Activated CD8-positive, alpha-beta memory T cell treated with anti-CD3 and anti-CD28 coated beads for 24 hours (primary cell): ENCODE measurements around the gene CRX.
"Not testable (repeated sequence)": the region's sequence is repeated elsewhere in the genome, so short reads cannot be mapped to it uniquely, and the experiment has no call there.

Experiments
- DNase-seq: peaks from one replicate; pipeline ENCODE4 v3.0.0-alpha.2; 2020

CRX gene

DNA sequence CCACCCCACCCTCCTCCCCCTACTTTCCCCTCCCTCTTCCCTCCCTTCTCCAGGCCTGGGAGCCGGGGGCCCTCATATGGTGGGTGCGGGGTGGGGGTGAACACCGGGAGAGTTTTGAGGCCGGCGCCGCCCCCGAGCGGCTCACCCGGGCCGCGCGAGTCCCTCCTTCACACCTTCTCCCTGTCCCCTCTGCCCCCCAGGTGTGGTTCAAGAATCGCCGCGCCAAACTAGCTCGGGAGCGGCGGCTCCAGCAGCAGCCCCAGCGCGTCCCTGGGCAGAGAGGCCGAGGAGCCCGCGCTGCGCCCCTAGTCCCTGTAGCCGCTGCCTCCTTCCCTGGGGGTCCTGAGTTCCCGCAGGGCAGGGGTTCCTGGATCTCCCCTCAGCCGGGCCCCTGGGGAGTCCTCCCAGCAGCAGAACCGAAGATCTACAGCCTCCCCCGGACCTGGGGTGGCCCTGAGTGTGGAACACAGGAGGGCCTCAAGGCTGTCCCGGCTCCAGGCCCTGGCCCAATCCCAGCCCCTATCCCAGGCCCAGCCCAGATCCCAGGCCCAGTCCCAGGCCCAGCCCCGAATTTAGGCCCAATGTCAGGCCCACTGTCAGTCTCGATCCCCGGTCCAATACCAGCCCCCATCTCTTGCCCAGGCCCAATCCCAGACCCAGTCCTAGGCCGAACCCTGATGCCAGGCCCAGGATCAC is 39.0 kb downstream of the CRX start:
- no peak for DNase-seq

DNA sequence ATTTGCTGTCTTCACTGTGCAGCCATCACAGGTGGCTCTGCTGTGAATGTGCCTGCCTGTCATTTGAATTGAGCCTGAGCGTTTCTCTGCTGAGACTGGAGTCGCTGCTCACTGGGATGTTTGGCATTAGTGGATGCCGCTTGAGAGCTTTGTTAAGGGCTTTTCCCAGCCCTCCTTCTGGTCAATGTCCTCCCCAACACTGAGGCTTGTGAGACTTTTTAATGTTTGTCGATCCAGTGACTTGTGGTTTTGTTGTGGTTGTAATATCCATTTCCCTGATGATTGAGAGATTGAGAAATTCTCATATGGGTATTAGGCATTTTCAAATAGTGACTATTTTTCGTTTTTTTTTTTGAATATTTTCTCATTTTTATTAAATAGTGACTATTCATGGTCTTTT is 39.9 kb downstream of the CRX start:
- no peak for DNase-seq

GRCh38 chr19:47863514-47863936 is 41.8 kb downstream of the CRX start:
- peak; percentile 97 for DNase-seq

- DNase-seq, result no peak
Measured at GRCh38 chr19:47865166-47865565, 43.4 kb downstream of the CRX start.

DNA sequence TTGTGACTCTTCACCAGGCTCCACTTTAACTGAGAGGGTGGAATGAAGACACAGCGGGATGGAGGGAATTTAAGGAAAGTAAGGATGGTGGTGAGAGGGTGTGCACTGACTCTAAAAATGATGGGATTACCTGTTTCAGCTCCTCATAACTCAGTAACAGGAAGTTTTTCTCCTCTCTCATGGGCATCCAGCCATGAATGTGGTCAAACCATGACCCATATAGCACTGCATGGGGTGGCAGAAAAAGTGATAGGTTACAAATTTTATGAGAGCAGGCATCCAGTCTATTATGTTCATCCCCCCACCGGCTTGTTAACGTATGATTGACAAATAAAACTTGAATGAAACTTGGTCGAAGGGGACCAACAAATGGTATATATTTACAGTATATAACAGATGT is 57.2 kb downstream of the CRX start:
- no peak for DNase-seq

DNA sequence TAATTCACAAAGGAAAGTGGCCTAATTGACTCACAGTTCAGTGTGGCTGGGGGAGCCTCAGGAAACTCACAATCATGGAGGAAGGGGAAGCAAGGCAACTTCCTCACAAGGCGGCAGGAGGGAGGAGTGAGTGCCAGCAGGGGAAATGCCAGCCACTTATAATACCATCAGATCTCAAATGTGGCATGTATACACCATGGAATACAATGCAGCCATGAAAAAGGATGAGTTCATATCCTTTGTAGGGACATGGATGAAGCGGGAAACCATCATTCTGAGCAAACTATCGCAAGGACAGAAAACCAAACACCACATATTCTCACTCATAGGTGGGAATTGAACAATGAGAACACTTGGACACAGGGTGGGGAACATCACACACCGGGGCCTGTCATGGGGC is 57.6 kb downstream of the CRX start:
- DNase-seq, result not testable (repeated sequence)

DNA sequence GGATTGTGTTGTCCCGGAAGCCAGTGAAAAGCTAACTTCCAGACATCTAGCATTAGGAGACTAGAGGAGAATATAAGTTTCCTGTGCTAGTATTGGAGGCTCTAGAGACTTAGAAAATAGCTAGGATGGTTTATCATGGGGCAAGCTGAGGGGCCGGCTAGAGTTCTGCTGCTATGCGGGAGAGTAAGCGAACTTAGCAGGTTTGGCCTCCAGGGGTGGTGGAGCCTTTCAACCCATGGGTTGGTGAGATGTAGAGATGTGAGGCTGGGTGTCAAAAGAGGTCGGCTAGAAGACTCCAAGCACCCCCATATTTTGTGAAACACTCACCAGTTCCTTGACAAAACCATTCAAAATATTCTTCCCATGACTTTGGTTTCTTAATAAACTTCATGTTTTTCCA is 60.0 kb downstream of the CRX start:
- DNase-seq, result no peak

DNA sequence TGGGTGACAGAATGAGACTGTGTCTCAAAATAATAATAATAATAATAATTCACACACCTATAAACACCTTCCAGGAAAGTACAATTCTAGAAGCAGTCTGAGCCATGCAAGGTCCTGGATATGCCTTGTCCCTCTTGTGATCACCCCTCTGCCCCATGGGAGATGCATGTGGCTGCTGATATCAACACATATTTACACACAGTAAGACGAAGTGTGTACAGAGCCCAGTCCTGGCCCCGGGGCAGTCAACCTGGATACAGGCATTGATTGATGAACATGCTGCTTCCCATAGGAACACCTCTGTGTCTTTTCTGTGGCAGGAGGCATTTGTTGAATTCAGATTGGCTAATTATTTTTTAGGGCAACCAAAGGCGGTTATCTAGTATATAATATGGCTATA is 61.2 kb downstream of the CRX start:
- DNase-seq, result no peak

DNA sequence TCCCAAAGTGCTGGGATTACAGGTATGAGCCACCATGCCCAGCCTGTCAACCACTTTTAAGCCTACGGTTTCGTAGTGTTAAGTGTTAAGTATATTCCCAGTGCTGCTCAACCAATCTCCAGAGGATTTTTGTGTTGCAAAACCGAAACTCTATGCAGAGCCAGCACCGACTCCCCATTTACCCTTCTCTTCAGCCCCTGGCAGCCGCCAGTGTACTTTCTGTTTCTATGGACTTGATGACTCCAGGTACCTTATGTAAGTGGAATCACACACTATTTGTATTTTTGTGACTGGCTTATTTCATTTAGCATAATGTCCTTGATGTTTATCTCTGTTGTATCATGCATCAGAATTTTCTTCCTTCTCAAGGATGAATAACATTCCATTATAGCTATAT is 63.3 kb downstream of the CRX start:
- no peak for DNase-seq

DNA sequence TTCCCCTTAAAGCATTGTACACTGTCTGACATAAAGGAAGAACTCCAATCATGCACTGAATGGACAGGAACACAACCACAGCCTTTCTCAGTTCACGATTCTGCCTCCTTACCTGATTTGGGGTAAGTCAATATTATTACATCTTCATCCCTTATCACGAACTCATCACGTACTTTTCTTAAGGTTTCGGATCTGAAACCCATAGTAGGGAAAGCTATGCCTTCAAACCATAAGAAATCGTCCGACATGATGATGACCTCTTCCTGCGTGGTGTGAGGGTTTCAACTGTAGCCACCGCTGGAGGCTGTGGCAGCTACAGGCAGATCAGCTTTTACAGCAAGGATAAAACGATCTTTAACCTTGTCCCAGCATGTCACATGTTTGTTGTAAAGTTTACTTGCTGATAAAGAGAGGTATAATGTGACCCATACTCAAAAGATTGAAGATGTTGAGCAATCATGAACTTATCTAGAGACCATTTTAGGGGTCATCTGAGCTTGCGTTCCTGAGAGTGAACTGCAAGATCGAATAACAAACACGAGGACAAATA is 64.3 kb downstream of the CRX start, which contains the start of gene SULT2A1:
TSS of gene SULT2A1 (minus strand) at position 306 of the 550 bp plus-strand sequence. CDS start at position 248, 58 bp downstream.
- DNase-seq, result no peak

- no peak for DNase-seq
Measured at GRCh38 chr19:47890865-47891621, 69.3 kb downstream of the CRX start.

GRCh38 chr19:47891622-47891922 is 69.8 kb downstream of the CRX start:
- no peak for DNase-seq

DNA sequence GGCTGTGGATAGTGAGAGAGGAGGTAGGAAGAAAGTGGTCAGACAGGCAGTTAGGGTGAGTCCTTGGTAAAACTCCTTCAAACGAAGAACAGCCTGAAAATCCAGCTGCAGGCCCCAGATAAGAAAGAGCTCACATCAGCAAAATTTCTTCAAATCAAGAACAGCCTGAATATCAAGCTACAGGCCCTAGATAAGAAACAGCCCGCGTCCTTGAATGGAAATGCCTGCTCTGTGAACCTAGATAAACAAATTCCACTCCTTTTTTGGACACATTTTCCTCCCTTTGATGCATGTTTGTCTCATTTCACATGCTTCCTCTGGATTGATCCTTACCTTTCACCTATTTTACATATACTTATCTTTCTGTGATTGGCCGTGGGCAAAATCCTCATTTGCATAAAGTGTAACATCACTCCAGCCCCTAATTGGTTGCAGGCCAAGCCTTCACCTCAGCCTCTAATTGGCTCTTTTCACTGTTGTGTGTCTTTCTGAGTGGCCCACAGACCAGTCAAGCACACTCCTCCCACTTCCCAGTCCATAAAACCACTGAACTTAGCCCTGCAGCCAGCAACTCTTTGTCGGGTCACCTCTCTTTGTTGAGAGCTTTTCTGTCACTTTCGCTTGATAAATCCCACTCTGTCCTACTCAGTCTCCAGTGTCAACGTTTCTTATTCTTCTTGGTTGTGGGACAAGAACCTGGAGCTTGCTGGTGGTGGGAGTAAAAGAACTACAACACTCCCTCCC is 70.4 kb downstream of the CRX start:
- DNase-seq, result no peak
